Stomach (tissue), 9 donors: Measurements from ENCODE around the gene ST8SIA6. TPM values are rescaled to one million over a fixed set of nuclear protein-coding genes. Genes with fewer than 3 reads are reported as not detected.

Source experiments
- DNase-seq, 2 donors: peaks; one replicate each; pipeline versions ENCODE4 v3.0.0 to v3.0.0-alpha.2; 2013 to 2019
- H3K27ac ChIP-seq, 5 donors: fragments of 200-600 bp in 4 of 5; sonication (generic) in 4 of 5; one replicate each; pipeline ENCODE4 v1.5.1; 2013 to 2019; ENCODE audit warnings: mild to moderate bottlenecking in 1 of 5, moderate library complexity in 1 of 5
- H3K27me3 ChIP-seq, 3 donors: fragments of 200-600 bp; sonication (generic); one replicate each; pipeline ENCODE4 v1.5.1; 2017 to 2019; ENCODE audit warnings: mixed run types in 1 of 3
- H3K36me3 ChIP-seq, 4 donors: fragments of 200-600 bp; sonication (generic); 1 replicate in 3 of 4; 2 replicates in 1 of 4; pipeline ENCODE4 v1.5.1; 2016 to 2019
- H3K4me1 ChIP-seq, 4 donors: fragments of 200-600 bp; sonication (generic); one replicate each; pipeline ENCODE4 v1.5.1; 2016 to 2019
- H3K4me3 ChIP-seq, 4 donors: fragments of 200-600 bp; sonication (generic) in 3 of 4; one replicate each; pipeline ENCODE4 v1.5.1; 2016 to 2019; ENCODE audit warnings: mild to moderate bottlenecking in 1 of 4
- H3K9me3 ChIP-seq, 4 donors: fragments of 200-600 bp; sonication (generic); one replicate each; pipeline ENCODE4 v1.5.1; 2016 to 2019
- EP300 ChIP-seq: sonication (generic); formaldehyde crosslinking; IDR thresholded peaks from one replicate; pipeline ENCODE4 v1.6.1; 2017; ENCODE audit warnings: antibody characterized with exemption
- POLR2A ChIP-seq, 4 donors: fragments of 450-650 bp; IDR thresholded peaks; one replicate each; pipeline ENCODE4 v1.6.1; 2016; ENCODE audit warnings: antibody characterized with exemption in 4 of 4, control low read depth in 2 of 4, mild to moderate bottlenecking in 1 of 4, moderate library complexity in 1 of 4
- POLR2AphosphoS5 ChIP-seq, 3 donors: sonication (generic); formaldehyde crosslinking; IDR thresholded peaks; one replicate each; pipeline ENCODE4 v1.6.1; 2016; ENCODE audit warnings: antibody characterized with exemption in 3 of 3
- WGBS, 5 donors: extraction: QIAGEN DNeasy Blood & Tissue Kit in 3 of 5; methylation state at CpG; one replicate each; pipeline versions ENCODE4 v1.1.5 to v1.1.7; 2013 to 2018; 5-methylcytosine and 5-hydroxymethylcytosine counted together
- intact Hi-C: fragments of 100-400 bp; cut with DNase I; formaldehyde crosslinking; loops from one replicate; pipeline ENCODE4 v1.15.1; 2023; ENCODE audit warnings: low total_unique reads
- polyA plus RNA-seq, 3 donors: library from polyadenylated mRNA; stranded (reverse); fragments of 200-250 nt; gene quantifications; one replicate each; pipeline ENCODE4 v1.2.3, GENCODE V29; 2013
- total RNA-seq, 5 donors: library from RNA; depleted of rRNA; stranded (reverse); fragments of >200 nt; gene quantifications; one replicate each; pipeline versions ENCODE4 v1.1.0 to v1.2.3, GENCODE V29; 2014 to 2016
- TF ChIP-seq, protein P1 (sequence below), 7 experiments: fragments of 450-650 bp in 4 of 7; fragments of 200-600 bp in 3 of 7; sonication (generic) in 3 of 7; IDR thresholded peaks; one replicate each; pipeline ENCODE4 v1.5.1; 2016 to 2019; ENCODE audit warnings: antibody characterized with exemption in 7 of 7, control low read depth in 2 of 7, mild to moderate bottlenecking in 1 of 7
- donor health status: healthy with polysubstance abuse.
- donor health status: Bipolar disorder and iron deficiency.
- donor health status: healthy.

Gene ST8SIA6
- total and polyA plus RNA-seq, 8 donors = 0.08 to 3.7 (median 0.19) TPM; not detected in 5

GRCh38 chr10:17316488-17317170 lies 137.8 kb downstream of the ST8SIA6 start:
- TF ChIP-seq POLR2A (IDR thresholded peaks at IDR 0.05) (no peak), POLR2AphosphoS5 (IDR thresholded peaks at IDR 0.05) (no peak)
- intact Hi-C loops = no loop called here
- WGBS, 5 donors = 73 to 89% (median 75%) methylated on average over 1 of the region's 1 CpG
- Histone ChIP-seq H3K9me3 (no peaks in the 10 kb centered on the region), H3K36me3 (no peaks in the 10 kb centered on the region), H3K27ac (no peak overlapping the region), H3K4me1 (no peaks in the 10 kb centered on the region), H3K4me3 (no peak overlapping the region), H3K27me3 (no peaks in the 10 kb centered on the region)
- DNase-seq = no peak

- Histone ChIP-seq H3K27ac (no peak overlapping the region), H3K27me3 (peaks cover 0 to 5% (median 0%) of the 10 kb centered on the region in 3 donors), H3K9me3 (no peaks in the 10 kb centered on the region), H3K4me1 (no peaks in the 10 kb centered on the region), H3K36me3 (no peaks in the 10 kb centered on the region), H3K4me3 (no peak overlapping the region)
- TF ChIP-seq POLR2A (IDR thresholded peaks at IDR 0.05) (no peak), EP300 (no peak), POLR2AphosphoS5 (IDR thresholded peaks at IDR 0.05) (no peak)
- TF ChIP-seq, protein P1, sequence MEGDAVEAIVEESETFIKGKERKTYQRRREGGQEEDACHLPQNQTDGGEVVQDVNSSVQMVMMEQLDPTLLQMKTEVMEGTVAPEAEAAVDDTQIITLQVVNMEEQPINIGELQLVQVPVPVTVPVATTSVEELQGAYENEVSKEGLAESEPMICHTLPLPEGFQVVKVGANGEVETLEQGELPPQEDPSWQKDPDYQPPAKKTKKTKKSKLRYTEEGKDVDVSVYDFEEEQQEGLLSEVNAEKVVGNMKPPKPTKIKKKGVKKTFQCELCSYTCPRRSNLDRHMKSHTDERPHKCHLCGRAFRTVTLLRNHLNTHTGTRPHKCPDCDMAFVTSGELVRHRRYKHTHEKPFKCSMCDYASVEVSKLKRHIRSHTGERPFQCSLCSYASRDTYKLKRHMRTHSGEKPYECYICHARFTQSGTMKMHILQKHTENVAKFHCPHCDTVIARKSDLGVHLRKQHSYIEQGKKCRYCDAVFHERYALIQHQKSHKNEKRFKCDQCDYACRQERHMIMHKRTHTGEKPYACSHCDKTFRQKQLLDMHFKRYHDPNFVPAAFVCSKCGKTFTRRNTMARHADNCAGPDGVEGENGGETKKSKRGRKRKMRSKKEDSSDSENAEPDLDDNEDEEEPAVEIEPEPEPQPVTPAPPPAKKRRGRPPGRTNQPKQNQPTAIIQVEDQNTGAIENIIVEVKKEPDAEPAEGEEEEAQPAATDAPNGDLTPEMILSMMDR (IDR thresholded peaks at IDR 0.05) = no peak
- DNase-seq = no peak
- intact Hi-C loops = no loop called here
- 56 to 76% (median 69%) methylated on average over 2 of the region's 2 CpGs for WGBS, 5 donors
Measured at GRCh38 chr10:17309435-17309834, 145.0 kb downstream of the ST8SIA6 start.

- Histone ChIP-seq H3K27me3 (peaks cover 0 to 5% (median 0%) of the 10 kb centered on the region in 3 donors), H3K9me3 (no peaks in the 10 kb centered on the region), H3K27ac (no peak overlapping the region), H3K4me1 (no peaks in the 10 kb centered on the region), H3K4me3 (no peak overlapping the region), H3K36me3 (no peaks in the 10 kb centered on the region)
- WGBS, 5 donors = 59 to 79% (median 73%) methylated on average over 3 of the region's 3 CpGs
- DNase-seq = no peak
- intact Hi-C loops = no loop called here
- no peak for TF ChIP-seq POLR2AphosphoS5 (IDR thresholded peaks at IDR 0.05)
- TF ChIP-seq POLR2A (IDR thresholded peaks at IDR 0.05) = no peak
- TF ChIP-seq, protein P1 (IDR thresholded peaks at IDR 0.05) = no peak
- no peak for TF ChIP-seq EP300
Measured at GRCh38 chr10:17307123-17307522, 147.3 kb downstream of the ST8SIA6 start.

DNA sequence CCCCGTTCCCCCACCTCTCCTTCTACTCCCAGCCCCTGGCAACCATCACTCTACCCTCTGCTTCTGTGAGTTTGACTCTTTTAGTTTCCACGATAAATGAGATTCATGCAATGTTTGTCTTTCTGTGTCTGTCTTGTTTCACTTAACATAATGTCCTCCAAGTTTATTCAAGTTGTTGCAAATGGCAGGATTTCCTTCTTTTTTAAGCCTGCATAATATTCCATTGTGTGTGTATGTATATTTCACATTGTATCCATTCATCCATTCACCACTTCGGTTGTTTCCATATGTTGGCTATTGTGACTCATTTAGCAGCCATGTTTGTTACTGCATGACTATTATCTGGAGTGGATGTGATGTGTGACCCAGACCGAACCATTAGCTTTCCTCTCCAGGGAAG lies 162.0 kb downstream of the ST8SIA6 start:
- Histone ChIP-seq H3K4me3 (no peak overlapping the region), H3K27ac (no peak overlapping the region), H3K27me3 (peaks cover 0 to 12% (median 0%) of the 10 kb centered on the region in 3 donors), H3K9me3 (no peaks in the 10 kb centered on the region), H3K36me3 (no peaks in the 10 kb centered on the region), H3K4me1 (no peaks in the 10 kb centered on the region)
- TF ChIP-seq POLR2AphosphoS5 (IDR thresholded peaks at IDR 0.05) (no peak), POLR2A (IDR thresholded peaks at IDR 0.05) (no peak), EP300 (no peak)
- TF ChIP-seq, protein P1 (IDR thresholded peaks at IDR 0.05) = no peak
- WGBS, 5 donors = 58 to 92% (median 67%) methylated on average over 4 of the region's 4 CpGs
- intact Hi-C loops = no loop called here
- no peak for DNase-seq

DNA sequence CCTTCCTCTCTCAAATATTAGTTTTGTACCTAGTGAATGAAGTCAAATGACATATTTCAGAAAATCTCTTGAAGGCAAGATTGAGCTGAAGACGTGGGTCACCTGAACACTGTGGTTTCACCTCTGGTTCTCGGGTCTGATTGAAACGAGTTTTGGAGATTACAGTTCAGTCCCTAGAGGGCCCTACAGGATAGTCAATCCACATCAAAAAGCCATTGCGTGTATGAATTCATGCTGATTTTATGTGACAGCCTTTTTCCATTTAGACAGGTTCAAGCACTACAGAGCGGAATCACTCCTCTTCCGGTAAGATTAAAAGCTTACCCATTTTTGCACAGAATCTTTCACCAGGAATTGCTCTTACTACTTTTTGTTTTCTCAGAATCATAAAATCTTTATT lies 164.2 kb downstream of the ST8SIA6 start:
- intact Hi-C loops = no loop called here
- WGBS, 5 donors = 25 to 43% (median 40%) methylated on average over 6 of the region's 6 CpGs

More for the DNA sequence above, 164.2 kb downstream of the ST8SIA6 start:
- Histone ChIP-seq H3K4me3 (no peak overlapping the region), H3K4me1 (no peaks in the 10 kb centered on the region), H3K27ac (no peak overlapping the region), H3K27me3 (peaks cover 0 to 12% (median 0%) of the 10 kb centered on the region in 3 donors), H3K36me3 (no peaks in the 10 kb centered on the region), H3K9me3 (no peaks in the 10 kb centered on the region)
- DNase-seq = peak in 1 of 2 donors; percentile 31
- TF ChIP-seq POLR2A (IDR thresholded peaks at IDR 0.05) = no peak
- TF ChIP-seq EP300 = no peak
- TF ChIP-seq, protein P1 (IDR thresholded peaks at IDR 0.05) = no peak
- TF ChIP-seq POLR2AphosphoS5 (IDR thresholded peaks at IDR 0.05) = no peak
